Urothelium cell line (cell line): ENCODE measurements around the gene MMS22L.

Experiments used
- DNase-seq: peaks from one replicate; pipeline ENCODE4 v3.0.0; 2011; ENCODE audit warnings: low spot score, mixed read lengths
- FAIRE-seq: peaks from 2 replicates; lab custom pipeline; 2011; peaks lifted over from hg19 to GRCh38; lab: Jason Lieb, UNC

The MMS22L gene

GRCh38 chr6:97145691-97146090 is 137.3 kb downstream of the MMS22L start:
- no peak for FAIRE-seq

DNA sequence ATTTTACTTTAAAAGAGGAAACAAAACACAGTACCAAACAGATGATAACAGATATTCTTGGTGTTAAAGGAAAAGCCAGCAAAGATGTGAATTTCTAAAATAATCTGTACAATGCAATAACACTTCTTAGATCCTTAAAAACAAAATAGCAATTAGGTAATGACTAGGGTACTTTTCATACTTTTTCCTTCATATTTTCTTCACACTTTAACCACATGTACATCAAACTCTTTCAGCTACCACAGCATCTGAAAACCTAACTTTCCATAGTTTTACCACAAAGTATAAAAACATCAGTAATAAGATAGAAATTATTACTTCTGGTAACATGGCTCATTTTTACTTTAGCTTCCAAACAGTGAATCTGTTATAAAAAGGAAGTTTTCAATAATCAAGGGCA is 141.3 kb downstream of the MMS22L start:
- FAIRE-seq (no peak), DNase-seq (no peak)

More at GRCh38 chr6:97145691-97146090, 137.3 kb downstream of the MMS22L start:
- no peak for DNase-seq

- no peak for FAIRE-seq
These were observed 144.4 kb downstream of the MMS22L start for GRCh38 chr6:97138581-97138980.

GRCh38 chr6:97136626-97137358 is 146.2 kb downstream of the MMS22L start:
- FAIRE-seq = no peak
- no peak for DNase-seq

More at GRCh38 chr6:97138581-97138980, 144.4 kb downstream of the MMS22L start:
- no peak for DNase-seq

- DNase-seq (no peak), FAIRE-seq (no peak)
These were observed 149.9 kb downstream of the MMS22L start for GRCh38 chr6:97133067-97133466.

DNA sequence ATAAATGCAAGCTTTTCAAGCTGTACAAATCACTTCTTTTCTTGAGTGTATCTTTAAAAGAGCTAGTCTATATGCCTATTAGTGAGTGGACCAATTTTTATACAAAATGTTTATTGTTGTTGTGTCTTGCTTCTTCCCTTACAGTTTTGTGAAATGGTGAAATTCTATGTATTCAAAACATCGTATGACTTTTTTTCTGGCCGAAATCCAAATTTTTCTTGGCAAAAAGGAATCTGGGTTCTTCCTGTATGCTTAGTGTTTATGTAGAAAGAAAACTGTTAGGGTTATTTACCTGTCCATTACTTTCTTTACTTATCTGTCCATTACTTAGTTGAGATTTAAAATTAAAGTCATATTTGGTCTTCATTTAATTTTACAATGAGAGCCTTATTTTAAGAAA is 153.9 kb downstream of the MMS22L start:
- FAIRE-seq (no peak), DNase-seq (no peak)

DNA sequence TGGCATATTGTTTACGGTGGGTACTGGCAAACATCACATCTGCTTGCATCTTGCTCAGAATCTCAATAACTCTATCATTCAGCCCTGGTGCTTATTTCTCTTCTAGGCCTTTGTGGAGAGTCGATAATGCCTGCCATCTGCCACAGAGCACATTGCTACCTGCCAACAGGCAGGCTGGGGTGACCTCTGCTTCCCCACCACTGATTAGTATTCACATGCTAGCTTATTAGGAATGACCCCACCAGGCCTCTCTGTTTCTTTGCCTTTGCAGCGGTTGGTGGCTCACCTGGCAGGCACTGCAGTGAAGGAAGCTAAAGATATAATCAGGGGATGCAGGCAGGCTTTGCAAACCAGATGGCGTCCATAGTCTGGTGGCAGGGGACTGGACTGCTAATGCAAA is 154.5 kb downstream of the MMS22L start:
- FAIRE-seq = no peak
- DNase-seq = no peak

GRCh38 chr6:97123652-97124051 is 159.4 kb downstream of the MMS22L start:
- no peak for FAIRE-seq
- no peak for DNase-seq

DNA sequence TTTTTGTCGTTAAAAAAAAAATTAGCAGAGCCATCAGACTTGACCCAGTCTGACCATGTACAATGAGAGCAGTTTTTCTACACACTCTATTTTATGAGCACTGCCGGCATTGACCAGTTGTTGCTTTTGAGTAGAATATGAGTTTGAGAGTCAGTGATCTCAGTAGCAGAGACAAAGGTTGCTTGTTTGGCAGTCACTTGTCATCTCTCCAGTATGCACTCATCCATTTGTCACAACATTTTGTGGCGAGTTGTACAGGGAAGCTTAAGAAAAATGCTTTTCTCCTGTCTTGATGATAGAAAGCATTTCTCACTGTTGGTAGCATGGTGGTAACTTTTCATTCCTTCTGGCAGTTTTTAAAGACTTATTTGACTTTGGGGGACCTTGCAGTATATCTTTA is 159.9 kb downstream of the MMS22L start:
- FAIRE-seq (no peak), DNase-seq (no peak)

DNA sequence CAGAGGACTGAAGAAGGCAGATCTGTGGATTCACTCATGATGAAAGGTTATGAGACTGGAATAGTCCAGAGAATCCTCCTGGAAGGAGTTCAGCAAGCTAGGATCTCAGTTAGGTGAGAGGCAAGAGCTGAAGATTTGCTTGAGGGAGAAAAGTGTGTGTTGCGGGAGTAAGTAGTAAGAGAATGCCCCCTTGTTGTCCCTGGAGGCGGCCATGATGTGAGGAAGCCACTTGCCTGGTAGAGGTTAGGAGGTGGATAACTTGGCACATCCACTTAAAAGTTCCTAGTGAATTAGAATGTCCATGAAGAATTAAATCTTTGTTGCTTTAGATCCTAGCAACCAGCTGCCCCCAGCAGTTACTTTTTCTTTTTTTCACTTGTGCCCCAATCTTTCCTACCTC is 162.5 kb downstream of the MMS22L start:
- FAIRE-seq (no peak), DNase-seq (no peak)

GRCh38 chr6:97114645-97115044 is 168.4 kb downstream of the MMS22L start:
- DNase-seq (no peak), FAIRE-seq (no peak)

- FAIRE-seq (no peak), DNase-seq (no peak)
These were observed 169.8 kb downstream of the MMS22L start for GRCh38 chr6:97113170-97113569.

DNA sequence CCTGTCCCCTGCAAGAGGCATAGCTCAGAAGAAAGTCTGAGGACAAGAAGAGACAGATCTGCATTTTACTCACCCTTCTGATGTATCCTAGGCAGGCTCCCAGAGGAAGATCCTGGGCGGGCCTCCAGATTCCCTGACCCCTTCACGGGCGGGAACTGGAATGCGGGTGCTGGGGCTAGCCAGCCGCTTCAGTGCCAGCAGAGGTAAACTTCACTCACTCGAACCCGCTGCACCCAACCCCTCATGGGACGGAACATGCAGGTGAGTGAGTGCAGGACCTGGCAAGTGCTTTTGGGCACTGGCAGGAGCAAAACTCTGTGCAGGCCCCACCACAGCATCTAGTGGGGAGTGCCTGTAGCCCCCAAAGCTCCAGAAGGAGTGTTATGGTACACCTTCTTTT is 171.8 kb downstream of the MMS22L start:
- no peak for FAIRE-seq

GRCh38 chr6:97110626-97111025 is 172.4 kb downstream of the MMS22L start:
- FAIRE-seq (no peak), DNase-seq (no peak)

More for the DNA sequence above, 171.8 kb downstream of the MMS22L start:
- no peak for DNase-seq

DNA sequence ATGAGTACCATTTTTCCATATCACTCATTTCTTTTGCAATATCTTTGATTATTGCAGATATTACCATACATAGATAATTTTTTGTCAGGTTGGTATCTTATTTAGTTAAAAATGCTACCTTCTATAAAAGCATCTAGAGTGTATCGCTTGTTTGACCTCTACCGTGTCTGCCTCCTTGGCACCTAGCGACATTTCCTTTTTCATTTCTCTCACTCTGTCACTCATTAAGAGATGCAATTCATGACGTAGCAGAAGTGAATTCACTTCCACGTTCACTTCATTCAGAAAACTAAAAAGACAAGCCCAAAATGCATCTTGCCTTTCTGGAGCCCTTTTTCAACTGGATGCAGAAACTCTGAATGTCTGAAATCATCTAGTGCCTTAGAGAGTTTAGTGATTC is 172.9 kb downstream of the MMS22L start:
- FAIRE-seq (no peak), DNase-seq (no peak)

- FAIRE-seq (no peak), DNase-seq (no peak)
These were observed 173.6 kb downstream of the MMS22L start for GRCh38 chr6:97109444-97109843.

DNA sequence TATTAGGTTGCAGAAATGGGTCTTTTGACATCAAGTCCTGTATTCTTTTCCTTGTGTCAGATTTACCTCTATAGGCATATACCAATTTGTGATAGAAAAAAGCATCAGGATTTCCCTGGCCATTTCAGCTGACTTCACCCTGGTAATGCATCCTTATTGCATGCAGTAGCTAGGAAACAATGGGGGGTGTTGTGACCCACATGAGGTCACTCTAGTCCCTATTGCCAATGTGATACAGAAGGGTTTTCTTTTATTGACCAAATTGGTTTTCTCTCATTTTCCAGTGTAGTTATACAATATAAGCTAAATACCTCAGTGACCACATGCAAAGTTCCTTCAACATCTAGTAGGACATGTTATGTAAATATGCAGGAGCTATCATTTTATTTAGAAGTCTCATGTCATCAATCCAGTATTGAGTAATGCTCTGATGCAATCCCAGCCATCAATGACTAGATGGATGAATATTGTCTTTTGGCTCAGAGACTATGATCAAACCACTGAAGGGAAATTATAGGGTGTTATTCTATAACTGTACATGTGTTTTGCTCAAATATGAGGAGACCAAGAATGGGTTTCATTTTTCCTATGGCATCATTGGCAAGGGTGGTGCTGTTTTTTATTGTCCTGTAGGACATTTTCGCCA is 180.7 kb downstream of the MMS22L start:
- FAIRE-seq (no peak), DNase-seq (no peak)

- DNase-seq = no peak
These were observed 182.3 kb downstream of the MMS22L start for GRCh38 chr6:97100696-97101095.

DNA sequence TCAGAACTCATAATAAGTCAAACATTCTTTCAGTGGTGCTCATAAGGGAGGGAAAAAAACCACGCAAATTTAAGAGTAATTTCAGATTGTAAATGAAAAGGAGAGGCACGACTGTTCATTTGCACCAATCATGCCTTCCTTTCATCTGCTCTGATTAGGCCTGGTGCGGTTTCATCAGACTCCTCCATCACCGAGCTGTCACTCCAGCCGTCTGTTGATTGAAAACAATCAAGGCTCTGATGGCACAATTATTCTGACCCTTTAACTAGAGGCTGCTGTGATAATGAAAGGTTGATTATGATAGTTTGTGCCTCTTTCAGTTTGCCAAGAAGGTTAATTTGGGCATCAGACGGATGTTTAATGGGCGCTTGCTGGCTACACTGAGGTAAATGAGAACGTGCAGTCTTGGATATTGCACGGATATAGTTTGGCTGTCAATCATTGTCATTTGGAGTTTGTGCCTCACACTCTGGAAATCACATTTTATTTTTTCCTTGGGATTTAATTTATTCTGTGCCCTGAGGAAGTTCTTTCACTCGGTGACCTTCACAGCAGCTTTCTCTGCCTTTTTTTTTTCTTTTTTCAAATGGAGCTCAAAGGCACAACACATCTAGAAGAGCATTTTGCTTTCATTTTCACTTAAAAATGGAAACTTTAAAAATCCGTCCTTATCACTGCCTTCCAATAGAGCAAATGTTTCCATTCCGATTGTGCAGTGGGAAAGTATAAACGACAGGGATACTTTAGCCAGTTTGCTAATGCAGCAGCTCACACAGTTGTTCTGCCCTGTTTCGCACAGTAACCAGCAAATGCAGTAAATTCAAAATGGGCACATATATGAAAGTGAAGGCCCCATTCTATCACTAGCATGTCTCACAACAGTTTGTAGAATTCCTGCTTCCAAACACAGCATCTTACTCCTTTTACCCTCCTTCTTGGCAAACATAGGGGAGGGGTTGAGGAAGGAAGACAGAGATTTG is 185.7 kb downstream of the MMS22L start:
- DNase-seq (no peak), FAIRE-seq (no peak)

More at GRCh38 chr6:97100696-97101095, 182.3 kb downstream of the MMS22L start:
- FAIRE-seq = no peak

- no peak for FAIRE-seq
- no peak for DNase-seq
These were observed 187.6 kb downstream of the MMS22L start for GRCh38 chr6:97095311-97095850.

DNA sequence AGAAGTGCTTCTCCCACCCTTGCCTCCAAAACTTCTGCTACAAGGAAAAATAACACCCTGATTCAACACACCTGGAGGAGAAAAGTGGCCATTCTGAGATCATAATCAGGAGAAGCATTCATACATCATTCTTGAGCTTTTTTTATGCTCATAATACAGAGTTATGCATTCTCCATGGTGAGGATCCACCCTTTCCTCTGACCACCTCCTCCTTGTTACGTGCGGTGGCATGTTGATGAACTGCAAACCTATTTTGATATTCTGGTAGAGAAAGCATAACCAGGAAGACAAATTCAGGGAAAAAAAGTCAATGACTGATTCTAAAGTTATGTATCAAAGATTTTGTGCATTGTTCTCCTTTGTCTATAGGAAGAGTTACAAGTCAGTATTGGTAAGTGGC is 188.6 kb downstream of the MMS22L start:
- FAIRE-seq (no peak), DNase-seq (no peak)
